DMS53 treated with DMSO at 0.1 percent for 48 hours (cell line): ENCODE measurements around the gene ACAA1.
"Not testable (repeated sequence)": the region's sequence is repeated elsewhere in the genome, so short reads cannot be mapped to it uniquely, and the experiment has no call there.

Experiments used
- DNase-seq: peaks from one replicate; lab custom pipeline; 2025; ENCODE audit not compliant: unreplicated experiment; lab: John Stamatoyannopoulos, UW

ACAA1 gene

GRCh38 chr3:38135621-38136277 is 1.2 kb downstream of the ACAA1 start:
- DNase-seq, result not testable (repeated sequence)

GRCh38 chr3:38134517-38135143 is 2.3 kb downstream of the ACAA1 start:
- not testable (repeated sequence) for DNase-seq

GRCh38 chr3:38133557-38134405 is 3.1 kb downstream of the ACAA1 start:
- DNase-seq, result no peak

- no peak for DNase-seq
Observed at GRCh38 chr3:38133209-38133556, 3.7 kb downstream of the ACAA1 start.

- no peak for DNase-seq
Observed at GRCh38 chr3:38131621-38132369, 5.1 kb downstream of the ACAA1 start.

GRCh38 chr3:38130631-38131065 is 6.3 kb downstream of the ACAA1 start:
- no peak for DNase-seq

GRCh38 chr3:38129058-38129457 is 7.9 kb downstream of the ACAA1 start:
- no peak for DNase-seq

GRCh38 chr3:38128303-38128655 is 8.6 kb downstream of the ACAA1 start:
- DNase-seq, result no peak

GRCh38 chr3:38127611-38128302 is 9.2 kb downstream of the ACAA1 start:
- no peak for DNase-seq

GRCh38 chr3:38126121-38126892 is 10.6 kb downstream of the ACAA1 start:
- DNase-seq, result no peak

GRCh38 chr3:38125305-38126120 is 11.4 kb downstream of the ACAA1 start:
- no peak for DNase-seq

- DNase-seq, result no peak
Observed at GRCh38 chr3:38124324-38125122, 12.4 kb downstream of the ACAA1 start.

- no peak for DNase-seq
Observed at GRCh38 chr3:38122712-38123290, 14.1 kb downstream of the ACAA1 start.

GRCh38 chr3:38121832-38122461 is 15.0 kb downstream of the ACAA1 start:
- no peak for DNase-seq

- DNase-seq, result no peak
Observed at GRCh38 chr3:38121451-38121831, 15.5 kb downstream of the ACAA1 start.

- no peak for DNase-seq
Observed at GRCh38 chr3:38120693-38121450, 16.1 kb downstream of the ACAA1 start.
